ENCODE data around the gene DDX25.
"Not testable (repeated sequence)": the region's sequence is repeated elsewhere in the genome, so short reads cannot be mapped to it uniquely, and the experiment has no call there.

DDX25 gene

DNA sequence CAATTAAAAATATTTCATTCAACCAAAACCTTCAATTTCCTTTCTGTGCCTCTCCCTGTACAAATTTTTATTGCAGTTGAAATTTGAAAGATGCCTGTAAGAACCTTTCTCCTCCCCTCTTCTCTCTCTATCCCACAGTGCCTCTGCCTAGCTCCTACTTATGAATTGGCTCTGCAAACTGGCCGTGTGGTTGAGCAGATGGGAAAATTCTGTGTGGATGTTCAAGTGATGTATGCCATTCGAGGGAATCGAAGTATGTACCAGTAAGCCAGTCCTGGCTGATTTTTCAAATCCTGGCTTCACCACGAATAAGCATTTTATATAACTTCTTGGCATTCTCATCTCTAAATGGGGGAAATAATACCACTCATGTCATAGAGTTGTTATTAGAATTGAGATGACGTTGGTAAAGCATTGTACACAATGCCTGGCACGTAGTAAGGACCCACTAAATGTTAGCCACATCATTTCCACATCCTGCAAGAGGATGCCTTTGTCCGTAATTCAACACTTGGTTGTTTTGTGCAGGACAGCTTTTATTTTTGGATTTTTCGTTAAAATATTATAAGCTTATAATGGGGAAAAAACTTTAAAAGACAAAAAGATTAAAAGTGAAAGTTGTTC is 6.0 kb downstream of the DDX25 start:
- Histone ChIP-seq H2AFZ (ENCODE audit: low read length) (no peak overlapping the region), H2AK5ac (ENCODE audit: low read depth, low read length) (no peak overlapping the region), H3K79me1 (ENCODE audit: low read depth, low read length) (no peaks in the 10 kb centered on the region), H3K4me3 (ENCODE audit: low read length in 2 of 2) (no peak overlapping the region), H3K9ac (ENCODE audit: low read depth, low read length, poor library complexity) (no peak overlapping the region), H2BK12ac (ENCODE audit: low read length) (no peak overlapping the region), H3K4ac (ENCODE audit: low read length) (no peak overlapping the region), H2BK15ac (ENCODE audit: low read length) (no peak overlapping the region), H3K27me3 (ENCODE audit: control insufficient read depth in 3 of 3, insufficient read depth in 3 of 3, low read depth in 1 of 3, low read length in 3 of 3) (peaks cover 0 to 3% (median 0%) of the 10 kb centered on the region in 3 experiments), H3K4me2 (ENCODE audit: insufficient read depth, low read length, poor library complexity, severe bottlenecking) (no peak overlapping the region), H3K36me3 (replicated peaks in 1 of 2; ENCODE audit: control insufficient read depth in 2 of 2, insufficient read depth in 2 of 2, low read length in 2 of 2) (no peaks in the 10 kb centered on the region), H2BK5ac (ENCODE audit: low read length) (no peak overlapping the region), H3K23ac (ENCODE audit: low read depth, low read length, poor library complexity) (no peak overlapping the region), H3K27ac (replicated peaks; ENCODE audit: low read length) (no peak overlapping the region), H3K4me1 (ENCODE audit: control insufficient read depth in 2 of 2, insufficient read depth in 1 of 2, low read depth in 1 of 2, low read length in 2 of 2) (no peaks in the 10 kb centered on the region), H4K91ac (ENCODE audit: low read depth, low read length, poor library complexity) (no peak overlapping the region), H2BK120ac (ENCODE audit: low read depth, low read length) (no peak overlapping the region), H3K14ac (ENCODE audit: low read length) (no peak overlapping the region), H4K8ac (ENCODE audit: low read depth, low read length) (no peak overlapping the region), H3K9me3 (replicated peaks in 1 of 2; ENCODE audit: control insufficient read depth in 2 of 2, insufficient read depth in 1 of 2, low read depth in 1 of 2, low read length in 2 of 2) (no peaks in the 10 kb centered on the region), H3K18ac (ENCODE audit: low read length) (no peak overlapping the region)
- no peak for DNase-seq (ENCODE audit: low spot score)
- no CpG with 5 or more reads among the region's 8 CpGs for WGBS, 2 donors (ENCODE audit: extremely low coverage in 2 of 2, insufficient read length in 2 of 2, insufficient replicate concordance in 1 of 2)

DNA sequence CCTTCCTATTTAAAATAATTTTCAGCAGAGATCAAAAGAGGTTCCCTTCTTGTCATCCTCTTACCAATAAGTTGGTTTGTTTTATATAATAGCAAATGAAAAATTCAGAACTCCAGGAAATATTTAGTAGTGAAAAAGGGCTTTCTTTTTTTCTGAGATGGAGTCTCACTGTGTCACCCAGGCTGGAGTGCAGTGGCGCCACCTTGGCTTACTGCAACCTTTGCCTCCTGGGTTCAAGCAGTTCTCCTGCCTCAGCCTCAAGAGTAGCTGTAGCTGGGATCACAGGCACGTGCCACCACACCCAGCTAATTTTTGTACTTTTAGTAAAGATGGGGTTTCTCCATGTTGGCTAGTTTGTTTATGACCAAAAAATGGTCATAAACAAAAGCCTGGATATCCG is 10.3 kb downstream of the DDX25 start:
- not testable (repeated sequence) for H2BK12ac ChIP-seq (ENCODE audit: low read length); H2BK5ac ChIP-seq (ENCODE audit: low read length)

DNA sequence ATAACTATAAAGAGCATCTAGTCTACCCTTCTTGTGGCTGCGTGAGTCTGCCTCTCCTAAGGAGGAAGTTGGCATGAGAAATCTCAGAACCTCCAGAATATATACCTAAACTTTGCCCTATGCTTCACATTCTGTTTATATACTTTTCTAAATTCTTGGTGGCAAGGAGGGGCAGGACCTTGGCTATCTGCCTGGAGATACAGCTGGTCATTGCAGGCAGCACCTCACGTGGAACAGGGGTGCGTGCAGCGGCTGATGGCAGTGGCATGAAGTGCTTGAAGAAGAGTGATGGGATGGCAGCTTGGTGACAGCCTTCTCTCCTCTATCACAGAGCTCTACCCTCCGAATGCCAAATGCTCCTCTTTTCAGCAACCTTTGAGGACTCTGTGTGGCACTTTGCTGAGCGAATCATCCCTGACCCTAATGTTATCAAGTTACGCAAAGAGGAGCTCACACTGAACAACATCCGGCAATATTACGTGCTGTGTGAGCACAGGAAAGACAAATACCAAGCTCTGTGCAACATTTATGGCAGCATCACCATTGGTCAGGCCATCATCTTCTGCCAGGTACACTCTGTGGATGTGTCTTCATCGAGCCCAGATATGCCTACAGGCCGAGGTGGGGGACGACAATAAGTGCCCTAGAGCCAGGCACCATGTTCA is 12.5 kb downstream of the DDX25 start:
- no peak overlapping the region for H2BK5ac ChIP-seq (ENCODE audit: low read length)
- H3K9ac ChIP-seq (ENCODE audit: low read depth, low read length, poor library complexity): no peak overlapping the region
- no peak overlapping the region for H4K91ac ChIP-seq (ENCODE audit: low read depth, low read length, poor library complexity)
- no peak overlapping the region for H2BK12ac ChIP-seq (ENCODE audit: low read length)
- WGBS, 2 donors (ENCODE audit: extremely low coverage in 2 of 2, insufficient read length in 2 of 2, insufficient replicate concordance in 1 of 2): no CpG with 5 or more reads among the region's 12 CpGs
- H3K23ac ChIP-seq (ENCODE audit: low read depth, low read length, poor library complexity): no peak overlapping the region
- no peak overlapping the region for H2AK5ac ChIP-seq (ENCODE audit: low read depth, low read length)
- H2AFZ ChIP-seq (ENCODE audit: low read length): no peak overlapping the region
- H3K18ac ChIP-seq (ENCODE audit: low read length): no peak overlapping the region
- no peaks in the 10 kb centered on the region for H3K4me1 ChIP-seq (ENCODE audit: control insufficient read depth in 2 of 2, insufficient read depth in 1 of 2, low read depth in 1 of 2, low read length in 2 of 2)
- no peak overlapping the region for H3K14ac ChIP-seq (ENCODE audit: low read length)
- H3K27me3 ChIP-seq (ENCODE audit: control insufficient read depth in 3 of 3, insufficient read depth in 3 of 3, low read depth in 1 of 3, low read length in 3 of 3): peaks cover 0 to 11% (median 0%) of the 10 kb centered on the region in 3 experiments
- H3K9me3 ChIP-seq (replicated peaks in 1 of 2; ENCODE audit: control insufficient read depth in 2 of 2, insufficient read depth in 1 of 2, low read depth in 1 of 2, low read length in 2 of 2): no peaks in the 10 kb centered on the region
- H3K27ac ChIP-seq (replicated peaks; ENCODE audit: low read length): no peak overlapping the region
- no peak overlapping the region for H2BK15ac ChIP-seq (ENCODE audit: low read length)
- H4K8ac ChIP-seq (ENCODE audit: low read depth, low read length): no peak overlapping the region
- no peaks in the 10 kb centered on the region for H3K79me1 ChIP-seq (ENCODE audit: low read depth, low read length)
- no peak for DNase-seq (ENCODE audit: low spot score)
- no peak overlapping the region for H3K4me2 ChIP-seq (ENCODE audit: insufficient read depth, low read length, poor library complexity, severe bottlenecking)
- no peak overlapping the region for H3K4ac ChIP-seq (ENCODE audit: low read length)
- H3K4me3 ChIP-seq (ENCODE audit: low read length in 2 of 2): no peak overlapping the region
- no peak overlapping the region for H2BK120ac ChIP-seq (ENCODE audit: low read depth, low read length)
- H3K36me3 ChIP-seq (replicated peaks in 1 of 2; ENCODE audit: control insufficient read depth in 2 of 2, insufficient read depth in 2 of 2, low read length in 2 of 2): no peaks in the 10 kb centered on the region

More for the DNA sequence above, 10.3 kb downstream of the DDX25 start:
- no CpG with 5 or more reads among the region's 3 CpGs for WGBS, 2 donors (ENCODE audit: extremely low coverage in 2 of 2, insufficient read length in 2 of 2, insufficient replicate concordance in 1 of 2)
- H3K23ac ChIP-seq (ENCODE audit: low read depth, low read length, poor library complexity); H3K27me3 ChIP-seq (ENCODE audit: control insufficient read depth in 3 of 3, insufficient read depth in 3 of 3, low read depth in 1 of 3, low read length in 3 of 3); H3K4ac ChIP-seq (ENCODE audit: low read length); H3K27ac ChIP-seq (replicated peaks; ENCODE audit: low read length); H3K9me3 ChIP-seq (replicated peaks in 1 of 2; ENCODE audit: control insufficient read depth in 2 of 2, insufficient read depth in 1 of 2, low read depth in 1 of 2, low read length in 2 of 2); H3K79me1 ChIP-seq (ENCODE audit: low read depth, low read length); H2BK15ac ChIP-seq (ENCODE audit: low read length); H2BK120ac ChIP-seq (ENCODE audit: low read depth, low read length); H4K91ac ChIP-seq (ENCODE audit: low read depth, low read length, poor library complexity); H3K4me2 ChIP-seq (ENCODE audit: insufficient read depth, low read length, poor library complexity, severe bottlenecking); H2AK5ac ChIP-seq (ENCODE audit: low read depth, low read length); DNase-seq (ENCODE audit: low spot score); H3K4me1 ChIP-seq (ENCODE audit: control insufficient read depth in 2 of 2, insufficient read depth in 1 of 2, low read depth in 1 of 2, low read length in 2 of 2); H3K36me3 ChIP-seq (replicated peaks in 1 of 2; ENCODE audit: control insufficient read depth in 2 of 2, insufficient read depth in 2 of 2, low read length in 2 of 2); H3K4me3 ChIP-seq (ENCODE audit: low read length in 2 of 2); H3K14ac ChIP-seq (ENCODE audit: low read length); H2AFZ ChIP-seq (ENCODE audit: low read length); H3K9ac ChIP-seq (ENCODE audit: low read depth, low read length, poor library complexity); H4K8ac ChIP-seq (ENCODE audit: low read depth, low read length); H3K18ac ChIP-seq (ENCODE audit: low read length): not testable (repeated sequence)

DNA sequence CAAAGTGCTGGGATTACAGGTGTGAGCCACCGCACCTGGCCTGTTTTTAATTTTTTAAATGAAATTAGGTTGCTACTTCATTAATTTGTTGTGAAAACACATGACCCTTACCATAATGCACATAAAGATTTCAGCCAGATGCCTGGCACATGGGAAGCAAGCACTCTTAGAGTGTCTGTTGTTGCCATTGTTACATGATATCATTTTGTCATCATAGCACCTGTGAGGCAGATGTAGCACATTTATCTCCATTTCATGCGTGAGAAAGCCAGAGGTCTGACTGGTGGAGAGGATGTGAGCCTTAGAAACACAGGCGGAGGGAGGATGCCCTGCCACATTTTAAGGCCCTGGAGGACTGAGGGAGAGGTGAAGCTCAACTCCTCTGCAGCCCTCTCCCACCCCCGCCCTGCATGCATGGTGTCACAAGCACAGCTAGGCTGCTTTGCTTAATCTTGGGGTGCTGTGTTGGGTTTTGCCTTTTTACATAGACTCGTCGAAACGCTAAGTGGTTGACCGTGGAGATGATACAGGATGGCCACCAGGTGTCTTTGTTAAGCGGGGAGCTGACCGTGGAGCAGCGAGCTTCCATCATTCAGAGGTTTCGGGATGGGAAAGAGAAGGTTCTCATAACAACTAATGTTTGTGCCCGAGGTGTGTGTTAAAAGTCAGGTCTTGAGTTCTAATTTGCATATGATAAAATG is 14.0 kb downstream of the DDX25 start:
- no peak overlapping the region for H3K4me3 ChIP-seq (ENCODE audit: low read length in 2 of 2)
- H3K27me3 ChIP-seq (ENCODE audit: control insufficient read depth in 3 of 3, insufficient read depth in 3 of 3, low read depth in 1 of 3, low read length in 3 of 3): peaks cover 0 to 17% (median 0%) of the 10 kb centered on the region in 3 experiments
- no peak overlapping the region for H3K4me2 ChIP-seq (ENCODE audit: insufficient read depth, low read length, poor library complexity, severe bottlenecking)
- no peak overlapping the region for H3K18ac ChIP-seq (ENCODE audit: low read length)
- no peaks in the 10 kb centered on the region for H3K4me1 ChIP-seq (ENCODE audit: control insufficient read depth in 2 of 2, insufficient read depth in 1 of 2, low read depth in 1 of 2, low read length in 2 of 2)
- no peak overlapping the region for H2BK5ac ChIP-seq (ENCODE audit: low read length)
- H4K8ac ChIP-seq (ENCODE audit: low read depth, low read length): no peak overlapping the region
- H2BK12ac ChIP-seq (ENCODE audit: low read length): no peak overlapping the region
- no peak overlapping the region for H3K4ac ChIP-seq (ENCODE audit: low read length)
- no peaks in the 10 kb centered on the region for H3K79me1 ChIP-seq (ENCODE audit: low read depth, low read length)
- H3K14ac ChIP-seq (ENCODE audit: low read length): no peak overlapping the region
- no peak overlapping the region for H3K23ac ChIP-seq (ENCODE audit: low read depth, low read length, poor library complexity)
- H3K9ac ChIP-seq (ENCODE audit: low read depth, low read length, poor library complexity): no peak overlapping the region
- no peaks in the 10 kb centered on the region for H3K9me3 ChIP-seq (replicated peaks in 1 of 2; ENCODE audit: control insufficient read depth in 2 of 2, insufficient read depth in 1 of 2, low read depth in 1 of 2, low read length in 2 of 2)
- DNase-seq (ENCODE audit: low spot score): no peak
- H2AK5ac ChIP-seq (ENCODE audit: low read depth, low read length): no peak overlapping the region
- WGBS, 2 donors (ENCODE audit: extremely low coverage in 2 of 2, insufficient read length in 2 of 2, insufficient replicate concordance in 1 of 2): no CpG with 5 or more reads among the region's 13 CpGs
- H2BK15ac ChIP-seq (ENCODE audit: low read length): no peak overlapping the region
- no peak overlapping the region for H2AFZ ChIP-seq (ENCODE audit: low read length)
- no peak overlapping the region for H3K27ac ChIP-seq (replicated peaks; ENCODE audit: low read length)
- no peak overlapping the region for H2BK120ac ChIP-seq (ENCODE audit: low read depth, low read length)
- H3K36me3 ChIP-seq (replicated peaks in 1 of 2; ENCODE audit: control insufficient read depth in 2 of 2, insufficient read depth in 2 of 2, low read length in 2 of 2): no peaks in the 10 kb centered on the region
- H4K91ac ChIP-seq (ENCODE audit: low read depth, low read length, poor library complexity): no peak overlapping the region
